Measurements from ENCODE around the gene KRTAP5-3.
"Not testable (repeated sequence)": the region's sequence is repeated elsewhere in the genome, so short reads cannot be mapped to it uniquely, and the experiment has no call there.

The KRTAP5-3 gene

GRCh38 chr11:1582909-1583308 lies 25.4 kb downstream of the KRTAP5-3 start:
- DNase-seq (ENCODE audit: low read depth) = not testable (repeated sequence)

GRCh38 chr11:1581976-1582375 lies 26.3 kb downstream of the KRTAP5-3 start:
- DNase-seq (ENCODE audit: low read depth) = no peak

- no peak for DNase-seq (ENCODE audit: low read depth)
Observed at GRCh38 chr11:1576825-1577224, 31.4 kb downstream of the KRTAP5-3 start.

DNA sequence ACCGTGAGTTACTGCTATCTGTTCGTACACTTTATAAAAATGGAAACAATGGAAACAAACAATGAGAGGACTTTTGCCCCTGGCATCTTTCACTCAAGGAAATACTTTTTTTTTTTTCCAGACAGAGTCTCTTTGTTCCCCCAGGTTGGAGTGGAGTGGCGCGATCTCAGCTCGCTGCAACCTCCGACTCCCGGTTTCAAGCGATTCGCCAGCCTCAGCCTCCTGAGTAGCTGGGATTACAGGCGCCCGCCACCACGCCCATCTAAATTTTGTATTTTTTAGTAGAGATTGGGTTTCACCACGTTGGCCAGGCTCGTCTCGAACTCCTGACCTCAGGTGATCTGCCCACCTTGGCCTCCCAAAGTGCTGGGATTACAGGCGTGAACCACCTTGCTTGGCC lies 32.5 kb downstream of the KRTAP5-3 start:
- not testable (repeated sequence) for DNase-seq (ENCODE audit: low read depth)

GRCh38 chr11:1574933-1575242 lies 33.4 kb downstream of the KRTAP5-3 start:
- DNase-seq (ENCODE audit: low read depth) = no peak

- peak; percentile 21 for DNase-seq (ENCODE audit: low read depth)
Observed at GRCh38 chr11:1574238-1574932, 33.9 kb downstream of the KRTAP5-3 start.

GRCh38 chr11:1573903-1574237 lies 34.4 kb downstream of the KRTAP5-3 start:
- no peak for DNase-seq (ENCODE audit: low read depth)

DNA sequence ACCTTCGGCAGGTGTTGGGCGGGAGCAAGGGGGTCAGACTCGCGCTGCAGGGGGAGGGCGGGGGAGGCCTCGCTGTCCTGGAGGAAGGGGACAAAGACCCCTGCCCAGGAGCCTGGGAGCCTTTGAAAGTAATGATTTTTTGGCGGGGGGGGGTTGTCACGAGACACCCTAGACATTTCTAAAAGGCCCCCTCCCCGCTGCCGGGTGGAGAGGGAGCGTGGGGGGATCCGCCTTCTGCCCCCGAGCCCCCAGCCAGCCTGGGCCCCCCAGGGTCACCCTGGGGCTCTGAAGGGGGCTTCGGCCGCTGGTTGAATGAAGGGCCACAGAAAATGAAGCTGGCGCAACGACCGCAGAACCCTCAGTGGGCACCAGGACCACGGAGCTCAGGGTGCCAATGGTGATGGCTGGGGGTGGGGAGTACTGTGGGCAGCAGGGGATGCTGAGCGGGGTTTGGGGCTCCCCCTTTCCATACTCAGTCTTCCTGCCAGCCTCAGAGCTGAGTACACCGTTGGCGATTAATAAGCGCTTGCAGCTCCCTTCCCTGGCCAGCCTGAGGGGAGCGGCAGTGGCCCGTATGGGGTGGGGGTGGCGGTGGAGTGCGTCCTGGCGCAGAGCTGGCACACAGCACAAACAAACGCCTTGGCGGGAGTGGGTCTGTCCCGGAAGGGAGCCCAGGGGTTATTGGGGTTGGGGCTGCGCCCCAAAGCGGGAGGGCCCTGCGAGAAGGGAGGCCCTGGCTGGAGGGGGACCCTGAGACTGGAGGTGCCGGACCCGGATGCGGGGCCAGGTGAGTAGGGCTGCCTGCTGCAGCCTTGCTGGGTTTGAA lies 35.0 kb downstream of the KRTAP5-3 start:
- DNase-seq (ENCODE audit: low read depth) = no peak

DNA sequence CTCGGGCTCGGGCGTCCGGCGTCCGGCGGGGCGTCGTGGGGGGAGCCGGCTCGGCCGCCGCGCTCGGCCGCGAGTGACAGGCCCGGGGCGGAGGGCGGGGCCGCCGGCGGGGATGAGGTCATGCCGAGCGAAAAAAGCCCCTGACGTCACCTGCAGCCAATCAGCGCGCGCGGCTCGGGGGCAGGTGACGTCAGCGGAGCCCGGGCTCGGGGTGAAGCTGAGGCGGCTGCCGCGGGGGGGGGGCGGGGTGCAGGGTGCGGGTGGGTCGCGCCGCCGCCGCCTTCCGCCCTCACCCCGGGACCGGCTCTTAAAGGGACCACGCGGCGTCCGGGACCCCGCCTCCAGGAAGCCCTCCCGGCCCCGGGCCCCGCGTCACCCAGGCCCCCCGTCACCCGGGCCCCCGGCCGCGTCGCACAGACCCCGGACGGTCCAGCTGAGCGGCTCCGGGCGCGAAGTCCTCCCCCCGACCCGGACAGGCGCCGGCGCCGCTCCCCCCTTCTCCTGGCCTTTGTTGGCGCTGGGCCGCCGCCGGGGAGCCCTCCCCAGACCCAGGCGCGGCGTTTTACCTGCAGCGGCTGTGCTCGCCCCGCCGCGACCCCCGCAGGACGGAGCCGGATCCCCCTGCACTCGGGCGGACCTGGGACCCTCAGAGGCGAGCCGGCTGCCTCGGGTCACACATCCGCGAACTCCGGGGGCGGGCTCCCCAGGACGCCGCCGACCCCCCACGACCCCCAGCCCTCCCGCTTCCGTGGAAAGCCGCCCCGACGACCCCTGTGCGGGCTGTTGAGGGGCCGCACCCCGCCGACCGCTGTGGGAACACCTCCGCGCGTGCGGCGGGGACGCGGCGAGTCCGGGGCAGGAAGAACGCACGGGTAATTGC lies 35.8 kb downstream of the KRTAP5-3 start, which contains the start of gene DUSP8:
DUSP8 (minus strand) TSS at position 75 of the 880 bp plus-strand sequence. CDS start 6,445 bp downstream, outside the sequence.
- peak; percentile 49 for DNase-seq (ENCODE audit: low read depth)

DNA sequence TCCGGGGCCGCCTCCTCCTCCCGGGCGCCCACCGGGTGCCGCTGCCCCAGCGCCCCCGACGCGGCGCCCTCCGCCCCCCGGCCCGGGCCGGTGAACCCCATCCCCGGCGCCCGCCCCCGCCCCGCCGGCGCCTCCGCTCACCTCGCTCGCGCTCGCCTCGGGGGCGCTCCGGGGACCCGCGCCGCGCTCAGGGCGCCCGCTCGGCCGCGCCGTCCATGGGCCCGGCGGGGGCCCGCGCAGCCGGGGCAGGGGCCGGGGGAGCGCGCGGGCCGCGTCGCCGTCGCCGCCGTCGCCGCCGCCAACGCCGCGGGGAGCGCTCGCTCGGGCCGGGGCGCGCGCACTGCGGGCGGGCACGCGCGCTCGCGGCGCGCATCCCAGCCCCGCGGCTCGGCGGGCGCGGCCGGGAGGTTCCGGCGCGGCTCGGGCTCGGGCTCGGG lies 36.5 kb downstream of the KRTAP5-3 start:
- no peak for DNase-seq (ENCODE audit: low read depth)

DNA sequence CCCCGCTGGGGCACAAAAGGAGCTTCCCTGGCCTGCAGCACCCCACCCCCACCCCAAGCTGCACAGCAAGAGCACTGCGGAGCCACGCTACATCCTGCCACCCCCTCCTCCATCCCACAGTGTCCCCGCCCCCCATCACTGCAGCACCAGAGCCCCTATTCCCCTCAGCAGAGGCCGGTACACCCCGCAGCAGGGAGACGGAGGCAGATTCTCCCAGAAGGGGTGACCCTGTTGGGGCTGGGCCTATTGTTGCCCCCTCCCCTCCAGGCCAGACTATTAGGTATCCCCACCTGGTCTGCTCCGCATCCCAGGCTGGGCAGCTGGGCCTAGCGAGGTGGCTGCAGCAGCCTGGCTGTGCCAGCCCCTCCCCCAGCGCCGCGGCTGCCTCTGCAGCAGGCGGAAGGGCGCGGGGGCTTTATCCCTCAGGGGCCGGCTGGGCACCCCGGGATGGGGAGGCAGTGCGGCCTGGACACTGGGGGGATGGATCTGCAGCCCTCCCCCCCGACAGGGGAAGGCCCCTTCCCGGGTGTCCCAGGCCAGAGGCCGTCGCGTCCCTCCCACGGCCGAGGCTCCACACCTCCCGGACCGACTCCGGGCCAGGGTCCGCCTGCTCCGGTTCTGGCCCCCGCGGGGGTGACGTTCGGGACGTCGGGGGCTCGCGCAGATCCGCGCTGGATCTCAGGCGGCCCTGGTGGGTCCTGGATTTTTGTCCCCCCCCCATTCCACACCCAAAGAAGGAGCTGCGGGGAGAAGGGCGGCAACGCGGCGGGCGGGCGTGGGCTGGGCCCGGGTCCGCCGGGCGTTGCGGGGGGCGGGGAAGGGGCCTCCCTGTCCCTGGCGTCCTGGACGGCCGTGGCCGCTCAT lies 37.1 kb downstream of the KRTAP5-3 start:
- no peak for DNase-seq (ENCODE audit: low read depth)

GRCh38 chr11:1570531-1570895 lies 37.8 kb downstream of the KRTAP5-3 start:
- DNase-seq (ENCODE audit: low read depth) = no peak

DNA sequence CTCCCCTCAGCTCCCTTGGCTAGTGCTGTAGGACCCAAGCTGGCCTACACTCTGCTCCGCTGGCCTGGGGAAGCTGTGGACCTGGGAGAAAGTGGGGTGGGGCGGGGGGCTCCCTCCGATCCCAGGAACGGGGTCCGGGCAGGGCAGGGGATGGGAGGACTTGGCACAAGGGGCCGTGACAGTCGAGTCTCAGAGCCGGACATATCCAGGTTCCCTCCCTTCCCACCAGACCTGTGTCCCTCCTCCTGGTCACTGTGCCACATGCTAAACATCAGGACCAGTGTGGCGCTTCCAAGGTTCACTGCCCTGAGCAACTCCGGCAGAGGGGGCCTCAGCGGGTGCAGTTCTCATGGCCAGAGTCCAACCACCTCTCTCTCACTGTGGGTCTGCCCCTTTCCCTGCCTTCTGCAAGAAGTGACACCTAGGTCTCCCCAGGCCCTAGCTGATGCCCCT lies 38.2 kb downstream of the KRTAP5-3 start:
- DNase-seq (ENCODE audit: low read depth) = no peak

- DNase-seq (ENCODE audit: low read depth) = no peak
Observed at GRCh38 chr11:1569251-1569780, 38.9 kb downstream of the KRTAP5-3 start.

- no peak for DNase-seq (ENCODE audit: low read depth)
Observed at GRCh38 chr11:1568441-1568911, 39.8 kb downstream of the KRTAP5-3 start.

DNA sequence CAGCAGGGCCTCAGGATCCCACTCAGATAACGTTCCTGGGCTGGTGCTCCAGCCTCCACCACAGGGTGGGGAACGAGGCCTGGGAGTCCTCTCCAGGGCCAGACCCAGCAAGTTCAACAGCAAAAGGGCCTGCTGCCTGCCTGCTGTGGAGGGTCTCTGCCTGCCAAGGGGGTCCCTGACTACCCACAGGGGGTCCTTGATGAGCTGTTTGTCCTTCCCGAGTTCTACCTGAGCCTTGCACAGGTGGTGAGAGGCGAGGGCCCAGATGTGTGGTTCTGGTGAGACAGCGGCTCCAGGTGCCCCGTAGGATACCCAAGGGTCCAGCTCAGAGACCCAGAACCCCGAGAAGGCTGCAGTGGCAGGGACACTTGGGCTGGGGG lies 40.6 kb downstream of the KRTAP5-3 start:
- no peak for DNase-seq (ENCODE audit: low read depth)

DNA sequence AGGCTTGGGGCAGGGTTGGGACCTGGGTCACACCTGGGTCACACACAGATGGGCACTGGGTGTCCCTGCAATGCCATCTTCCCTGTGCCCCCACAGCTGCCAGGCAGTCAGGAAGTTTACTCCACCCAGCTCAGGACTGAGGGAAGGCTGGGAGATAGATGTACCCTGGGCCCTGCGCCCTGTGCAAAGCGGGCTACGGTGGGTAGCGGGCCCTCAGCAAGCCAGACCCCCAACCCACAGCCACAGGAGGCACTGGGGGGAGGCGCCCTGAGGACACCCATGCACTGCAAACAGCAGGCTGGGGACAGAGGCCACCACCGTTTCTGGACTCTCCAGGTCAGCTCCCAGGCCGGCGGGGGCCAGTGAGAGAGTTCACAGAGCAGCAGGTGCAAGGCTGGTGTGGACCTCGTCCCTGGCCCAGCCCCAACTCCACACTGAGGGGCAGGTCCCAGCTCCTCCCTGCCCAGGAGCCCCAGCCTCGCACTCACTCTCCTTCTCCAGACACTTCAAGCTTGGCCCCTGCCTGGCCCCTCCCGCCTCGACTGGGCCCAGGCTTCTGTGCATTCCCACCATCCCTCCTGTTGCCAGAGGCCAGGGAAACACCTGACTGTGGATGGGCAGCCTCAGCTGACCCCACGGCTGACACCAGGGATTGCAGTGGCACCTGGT lies 41.1 kb downstream of the KRTAP5-3 start:
- no peak for DNase-seq (ENCODE audit: low read depth)

GRCh38 chr11:1566381-1567051 lies 41.7 kb downstream of the KRTAP5-3 start:
- no peak for DNase-seq (ENCODE audit: low read depth)

GRCh38 chr11:1565904-1566247 lies 42.4 kb downstream of the KRTAP5-3 start:
- no peak for DNase-seq (ENCODE audit: low read depth)
